ES-I3 (cell line): ENCODE measurements around the gene RSRC2.
"Not testable (repeated sequence)": the region's sequence is repeated elsewhere in the genome, so short reads cannot be mapped to it uniquely, and the experiment has no call there.

Experiments used
- H3K36me3 ChIP-seq: 2 replicates; pipeline ENCODE4 v1.6.1; 2013; ENCODE audit warnings: mild to moderate bottlenecking, low read length, control low read depth, moderate library complexity; ENCODE audit not compliant: insufficient read depth
- H3K4me1 ChIP-seq: 2 replicates; pipeline ENCODE4 v1.6.1; 2013; ENCODE audit warnings: mild to moderate bottlenecking, control low read depth, low read length; ENCODE audit not compliant: insufficient read depth
- H3K9ac ChIP-seq: 2 replicates; pipeline ENCODE4 v1.6.1; 2013; ENCODE audit warnings: low read depth, mild to moderate bottlenecking, low read length, moderate library complexity
- H3K9me3 ChIP-seq: 2 replicates; pipeline ENCODE4 v1.6.1; 2013; ENCODE audit warnings: mild to moderate bottlenecking, low read length, moderate library complexity; ENCODE audit not compliant: control insufficient read depth, insufficient read depth

The RSRC2 gene

GRCh38 chr12:122528992-122529391, 2.3 kb upstream of the RSRC2 start:
- no peak overlapping the region for H3K9ac ChIP-seq
- H3K4me1 ChIP-seq = no peaks in the 10 kb centered on the region; the same call in 1 of the 2 replicates
- H3K36me3 ChIP-seq = peaks cover 11% of the 10 kb centered on the region
- H3K9me3 ChIP-seq = no peaks in the 10 kb centered on the region

- H3K36me3 ChIP-seq = peaks cover 11% of the 10 kb centered on the region
- H3K9me3 ChIP-seq = no peaks in the 10 kb centered on the region
Observed at GRCh38 chr12:122528582-122528981, 1.8 kb upstream of the RSRC2 start.

GRCh38 chr12:122527478-122527944, 775 bp upstream of the RSRC2 start:
- no peaks in the 10 kb centered on the region for H3K9me3 ChIP-seq
- H3K4me1 ChIP-seq = peaks cover 3% of the 10 kb centered on the region; the same call in 1 of the 2 replicates
- peaks cover 7% of the 10 kb centered on the region for H3K36me3 ChIP-seq
- peak overlapping the region; percentile 100 for H3K9ac ChIP-seq

More at GRCh38 chr12:122528582-122528981, 1.8 kb upstream of the RSRC2 start:
- no peak overlapping the region for H3K9ac ChIP-seq
- peaks cover 3% of the 10 kb centered on the region; the same call in 1 of the 2 replicates for H3K4me1 ChIP-seq

GRCh38 chr12:122523846-122524718, 2.7 kb downstream of the RSRC2 start:
- Histone ChIP-seq H3K4me1 (peaks cover 3% of the 10 kb centered on the region; the same call in 1 of the 2 replicates), H3K9ac (peak overlapping the region; percentile 56), H3K9me3 (no peaks in the 10 kb centered on the region), H3K36me3 (peaks cover 27% of the 10 kb centered on the region)

GRCh38 chr12:122523280-122523679, 3.5 kb downstream of the RSRC2 start:
- no peaks in the 10 kb centered on the region for H3K9me3 ChIP-seq
- H3K9ac ChIP-seq = no peak overlapping the region
- peaks cover 31% of the 10 kb centered on the region for H3K36me3 ChIP-seq
- H3K4me1 ChIP-seq = peaks cover 3% of the 10 kb centered on the region; the same call in 1 of the 2 replicates

GRCh38 chr12:122520676-122521075, 6.1 kb downstream of the RSRC2 start:
- Histone ChIP-seq H3K9ac (no peak overlapping the region), H3K4me1 (peaks cover 3% of the 10 kb centered on the region; the same call in 1 of the 2 replicates), H3K9me3 (no peaks in the 10 kb centered on the region), H3K36me3 (peaks cover 49% of the 10 kb centered on the region)

- Histone ChIP-seq H3K9me3 (no peaks in the 10 kb centered on the region), H3K4me1 (peaks cover 3% of the 10 kb centered on the region; the same call in 1 of the 2 replicates), H3K36me3 (peaks cover 57% of the 10 kb centered on the region), H3K9ac (no peak overlapping the region)
Observed at GRCh38 chr12:122519418-122519817, 7.3 kb downstream of the RSRC2 start.

- H3K4me1 ChIP-seq = peaks cover 2% of the 10 kb centered on the region; the same call in 1 of the 2 replicates
- H3K9me3 ChIP-seq = no peaks in the 10 kb centered on the region
- peaks cover 59% of the 10 kb centered on the region for H3K36me3 ChIP-seq
- no peak overlapping the region for H3K9ac ChIP-seq
Observed at GRCh38 chr12:122518908-122519307, 7.8 kb downstream of the RSRC2 start.

- no peaks in the 10 kb centered on the region for H3K9me3 ChIP-seq
- peaks cover 64% of the 10 kb centered on the region for H3K36me3 ChIP-seq
- H3K4me1 ChIP-seq = no peaks in the 10 kb centered on the region
- H3K9ac ChIP-seq = no peak overlapping the region
Observed at GRCh38 chr12:122517877-122518276, 8.9 kb downstream of the RSRC2 start.

- Histone ChIP-seq H3K36me3 (peaks cover 66% of the 10 kb centered on the region), H3K9ac (no peak overlapping the region), H3K4me1 (no peaks in the 10 kb centered on the region), H3K9me3 (no peaks in the 10 kb centered on the region)
Observed at GRCh38 chr12:122516544-122517361, 10.0 kb downstream of the RSRC2 start.

- H3K9ac ChIP-seq = no peak overlapping the region
- no peaks in the 10 kb centered on the region for H3K4me1 ChIP-seq
- H3K9me3 ChIP-seq = no peaks in the 10 kb centered on the region
- H3K36me3 ChIP-seq = peaks cover 63% of the 10 kb centered on the region
Observed at GRCh38 chr12:122515275-122515674, 11.5 kb downstream of the RSRC2 start.

- H3K9ac ChIP-seq = no peak overlapping the region
- H3K4me1 ChIP-seq = no peaks in the 10 kb centered on the region
- no peaks in the 10 kb centered on the region for H3K9me3 ChIP-seq
- H3K36me3 ChIP-seq = peaks cover 68% of the 10 kb centered on the region
Observed at GRCh38 chr12:122513660-122514059, 13.1 kb downstream of the RSRC2 start.

GRCh38 chr12:122513028-122513427, 13.7 kb downstream of the RSRC2 start:
- not testable (repeated sequence) for H3K4me1 ChIP-seq, H3K9ac ChIP-seq, H3K9me3 ChIP-seq
- H3K36me3 ChIP-seq = peaks cover 71% of the 10 kb centered on the region

GRCh38 chr12:122508163-122508562, 18.6 kb downstream of the RSRC2 start:
- Histone ChIP-seq H3K4me1 (no peaks in the 10 kb centered on the region), H3K9ac (no peak overlapping the region), H3K36me3 (peaks cover 73% of the 10 kb centered on the region), H3K9me3 (no peaks in the 10 kb centered on the region)
